Neuronal stem cell (in vitro differentiated cells): ENCODE data around the gene HSPA1B. TPM values are rescaled to one million over a fixed set of nuclear protein-coding genes. Genes with fewer than 3 reads are reported as not detected.
A peak's percentile ranks its signal among the peaks of the same experiment; 100 is the strongest.

Experiments used
- DNase-seq: peaks from one replicate; pipeline ENCODE4 v3.0.0-alpha.2; 2013; ENCODE audit warnings: low spot score
- H2AFZ ChIP-seq: one replicate; pipeline ENCODE4 v1.6.1; 2013; ENCODE audit warnings: mild to moderate bottlenecking, low read length, inconsistent platforms
- H2AK5ac ChIP-seq: 2 replicates; pipeline ENCODE4 v1.6.1; 2013; ENCODE audit warnings: low read depth, mild to moderate bottlenecking, inconsistent platforms, low read length, moderate library complexity, mixed read lengths
- H2BK120ac ChIP-seq: 2 replicates; pipeline ENCODE4 v1.6.1; 2013; ENCODE audit warnings: low read depth, mild to moderate bottlenecking, inconsistent platforms, low read length, moderate library complexity, mixed read lengths
- H2BK12ac ChIP-seq: one replicate; pipeline ENCODE4 v1.6.1; 2013; ENCODE audit warnings: low read length, inconsistent platforms
- H2BK15ac ChIP-seq: 2 replicates; pipeline ENCODE4 v1.6.1; 2013; ENCODE audit warnings: mild to moderate bottlenecking, low read length, inconsistent platforms, mixed read lengths
- H2BK5ac ChIP-seq: one replicate; pipeline ENCODE4 v1.6.1; 2013; ENCODE audit warnings: inconsistent platforms, mild to moderate bottlenecking, low read length, moderate library complexity
- H3K14ac ChIP-seq: one replicate; pipeline ENCODE4 v1.6.1; 2013; ENCODE audit warnings: low read length, inconsistent platforms
- H3K18ac ChIP-seq: 2 replicates; pipeline ENCODE4 v1.6.1; 2013; ENCODE audit warnings: low read length, inconsistent platforms
- H3K23ac ChIP-seq: 2 replicates; pipeline ENCODE4 v1.6.1; 2013; ENCODE audit warnings: low read depth, mild to moderate bottlenecking, mixed read lengths, low read length, inconsistent platforms; ENCODE audit not compliant: poor library complexity
- H3K27ac ChIP-seq: replicated peaks from 3 replicates; pipeline ENCODE4 v1.5.1; 2013; ENCODE audit warnings: low read length, inconsistent platforms
- H3K27me3 ChIP-seq, 3 experiments: 2 replicates each; pipeline ENCODE4 v1.6.1; 2013; ENCODE audit warnings: low read length in 3 of 3, mild to moderate bottlenecking in 2 of 3, inconsistent platforms in 1 of 3, low read depth in 1 of 3, mixed read lengths in 1 of 3, moderate library complexity in 1 of 3; ENCODE audit not compliant: control insufficient read depth in 3 of 3, insufficient read depth in 3 of 3
- H3K36me3 ChIP-seq, 2 donors: replicated peaks in 1 of 2; 2 replicates each; pipeline ENCODE4 v1.6.1; 2013; ENCODE audit warnings: low read length in 2 of 2; ENCODE audit not compliant: control insufficient read depth in 2 of 2, insufficient read depth in 2 of 2
- H3K4ac ChIP-seq: 2 replicates; pipeline ENCODE4 v1.6.1; 2013; ENCODE audit warnings: inconsistent platforms, mild to moderate bottlenecking, low read length, moderate library complexity
- H3K4me1 ChIP-seq, 2 donors: 1 replicate in 1 of 2; 2 replicates in 1 of 2; pipeline ENCODE4 v1.6.1; 2013; ENCODE audit warnings: low read length in 2 of 2, low read depth in 1 of 2; ENCODE audit not compliant: control insufficient read depth in 2 of 2, insufficient read depth in 1 of 2
- H3K4me2 ChIP-seq: one replicate; pipeline ENCODE4 v1.6.1; 2013; ENCODE audit warnings: mild to moderate bottlenecking, low read length, inconsistent platforms; ENCODE audit not compliant: insufficient read depth, poor library complexity, severe bottlenecking
- H3K4me3 ChIP-seq, 2 donors: 2 replicates each; pipeline ENCODE4 v1.5.1; 2013; ENCODE audit warnings: low read length in 2 of 2, mild to moderate bottlenecking in 2 of 2, inconsistent platforms in 1 of 2, moderate library complexity in 1 of 2
- H3K79me1 ChIP-seq: one replicate; pipeline ENCODE4 v1.6.1; 2013; ENCODE audit warnings: low read depth, mild to moderate bottlenecking, inconsistent platforms, low read length, moderate library complexity
- H3K9ac ChIP-seq: one replicate; pipeline ENCODE4 v1.6.1; 2013; ENCODE audit warnings: mild to moderate bottlenecking, low read depth, low read length, inconsistent platforms; ENCODE audit not compliant: poor library complexity
- H3K9me3 ChIP-seq, 2 donors: replicated peaks in 1 of 2; 2 replicates each; pipeline versions ENCODE3 to v1.6.1; 2013; ENCODE audit warnings: low read length in 2 of 2, mild to moderate bottlenecking in 2 of 2, inconsistent platforms in 1 of 2, low read depth in 1 of 2, mixed read lengths in 1 of 2, moderate library complexity in 1 of 2; ENCODE audit not compliant: control insufficient read depth in 2 of 2, insufficient read depth in 1 of 2
- H4K8ac ChIP-seq: one replicate; pipeline ENCODE4 v1.6.1; 2013; ENCODE audit warnings: low read depth, mild to moderate bottlenecking, inconsistent platforms, low read length, moderate library complexity
- H4K91ac ChIP-seq: one replicate; pipeline ENCODE4 v1.6.1; 2013; ENCODE audit warnings: low read length, low read depth, mild to moderate bottlenecking, inconsistent platforms; ENCODE audit not compliant: poor library complexity
- WGBS, 2 donors: extraction: QIAGEN DNeasy Blood & Tissue Kit; methylation state at CpG; one replicate each; pipeline ENCODE4 v1.1.7; 2013; ENCODE audit warnings: missing lambda C conversion rate in 2 of 2, mixed read lengths in 1 of 2; ENCODE audit not compliant: insufficient read length in 2 of 2, insufficient replicate concordance in 1 of 2; ENCODE audit errors: extremely low coverage in 2 of 2; 5-methylcytosine and 5-hydroxymethylcytosine counted together
- small RNA-seq: library from polyadenylated mRNA; stranded (forward); fragments of <200 nt; extraction: miRNeasy Mini kit (QIAGEN cat#:217004); gene quantifications from one replicate; pipeline ENCODE3, GENCODE V24; 2013; ENCODE audit not compliant: insufficient read depth

HSPA1B gene

DNA sequence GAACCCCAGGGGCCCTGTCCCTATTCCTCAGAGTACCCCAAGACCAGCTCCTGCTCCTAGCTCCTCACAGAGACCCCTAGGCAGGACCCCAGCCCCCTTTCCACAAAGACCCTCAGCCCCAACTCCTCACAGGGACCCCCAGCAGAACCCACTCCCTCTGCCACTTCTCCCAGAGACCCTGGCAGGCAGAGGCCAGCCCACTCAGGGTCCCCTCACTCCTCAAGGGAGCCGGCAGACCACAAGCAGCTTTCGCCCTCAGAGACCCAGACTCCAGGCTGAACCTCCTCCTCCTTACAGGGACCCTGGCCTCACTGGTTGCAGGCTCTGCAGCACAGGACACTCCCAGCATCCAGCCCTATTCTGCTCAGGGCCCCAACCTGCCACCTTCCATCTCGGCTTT, 50.7 kb downstream of the HSPA1B start:
- H2BK15ac ChIP-seq: no peak overlapping the region
- no peaks in the 10 kb centered on the region for H3K4me1 ChIP-seq
- H2AK5ac ChIP-seq: peak overlapping the region; percentile 10
- H2BK5ac ChIP-seq: no peak overlapping the region
- no peaks in the 10 kb centered on the region for H3K9me3 ChIP-seq
- H3K79me1 ChIP-seq: no peaks in the 10 kb centered on the region
- no peak overlapping the region for H3K18ac ChIP-seq
- no peak overlapping the region for H3K4me3 ChIP-seq
- no peaks in the 10 kb centered on the region for H3K27me3 ChIP-seq
- H3K4me2 ChIP-seq: no peak overlapping the region
- no peak overlapping the region for H4K91ac ChIP-seq
- no peak overlapping the region for H2AFZ ChIP-seq
- DNase-seq: no peak
- WGBS, 2 donors: no CpG with 5 or more reads among the region's 3 CpGs
- no peak overlapping the region for H3K14ac ChIP-seq
- no peak overlapping the region for H4K8ac ChIP-seq
- no peak overlapping the region for H3K4ac ChIP-seq
- H2BK120ac ChIP-seq: no peak overlapping the region
- no peak overlapping the region for H3K9ac ChIP-seq
- peaks cover 34 to 36% of the 10 kb centered on the region in 2 donors for H3K36me3 ChIP-seq
- no peak overlapping the region for H3K27ac ChIP-seq
- H3K23ac ChIP-seq: no peak overlapping the region
- no peak overlapping the region for H2BK12ac ChIP-seq

GRCh38 chr6:31878726-31879125, 51.2 kb downstream of the HSPA1B start, which contains the start of gene SLC44A4:
Gene SLC44A4, minus strand, starts transcription at chr6:31878997. Its CDS starts 17 bp downstream, at chr6:31878980.
- H3K23ac ChIP-seq: no peak within 1 kb of the TSS
- H3K4me1 ChIP-seq: no peaks in the 10 kb centered on the region
- no peak within 1 kb of the TSS for H3K14ac ChIP-seq
- H3K27ac ChIP-seq: no peak within 1 kb of the TSS
- no peak within 1 kb of the TSS for H4K8ac ChIP-seq
- peak within 1 kb of the TSS; percentile 74 for H3K18ac ChIP-seq
- no peak within 1 kb of the TSS for H3K4ac ChIP-seq
- no CpG with 5 or more reads among the region's 18 CpGs for WGBS, 2 donors
- H3K79me1 ChIP-seq: no peaks in the 10 kb centered on the region
- peak within 1 kb of the TSS; percentile 10 for H2AK5ac ChIP-seq
- no peak within 1 kb of the TSS for H2BK120ac ChIP-seq
- H3K9me3 ChIP-seq: no peaks in the 10 kb centered on the region
- no peak for DNase-seq
- no peak within 1 kb of the TSS for H2BK5ac ChIP-seq
- H2BK12ac ChIP-seq: no peak within 1 kb of the TSS
- no peak within 1 kb of the TSS for H3K4me2 ChIP-seq
- H4K91ac ChIP-seq: no peak within 1 kb of the TSS
- no peak within 1 kb of the TSS for H2AFZ ChIP-seq
- H3K27me3 ChIP-seq: no peaks in the 10 kb centered on the region
- H3K9ac ChIP-seq: no peak within 1 kb of the TSS
- peak within 1 kb of the TSS; percentile 11 for H2BK15ac ChIP-seq
- no peak within 1 kb of the TSS for H3K4me3 ChIP-seq
- H3K36me3 ChIP-seq: peaks cover 39 to 41% of the 10 kb centered on the region in 2 donors

DNA sequence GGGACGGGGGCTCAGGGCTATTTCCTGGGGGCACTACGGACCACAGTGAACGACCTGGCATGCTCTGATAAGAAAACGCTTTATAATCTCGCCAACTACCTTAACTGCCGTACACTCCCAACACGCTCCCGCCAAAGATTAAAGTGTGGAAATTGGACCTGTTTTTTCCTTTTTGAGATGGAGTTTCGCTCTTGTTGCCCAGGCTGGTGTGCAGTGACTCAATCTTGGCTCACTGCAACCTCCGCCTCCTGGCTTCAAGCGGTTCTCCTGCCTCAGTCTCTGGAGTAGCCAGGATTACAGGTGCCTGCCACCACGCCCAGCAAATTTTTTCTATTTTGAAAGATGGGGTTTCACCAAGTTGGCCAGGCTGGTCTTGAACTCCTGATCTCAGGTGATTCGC, 51.6 kb downstream of the HSPA1B start:
- H4K8ac ChIP-seq: no peak overlapping the region
- no peak overlapping the region for H2BK12ac ChIP-seq
- H2AFZ ChIP-seq: no peak overlapping the region
- H3K18ac ChIP-seq: no peak overlapping the region
- no peaks in the 10 kb centered on the region for H3K27me3 ChIP-seq
- H3K9ac ChIP-seq: no peak overlapping the region
- no peak overlapping the region for H3K4me3 ChIP-seq
- H3K23ac ChIP-seq: no peak overlapping the region
- no peak overlapping the region for H3K4ac ChIP-seq
- H3K4me2 ChIP-seq: no peak overlapping the region
- no peak overlapping the region for H3K27ac ChIP-seq
- WGBS, 2 donors: no CpG with 5 or more reads among the region's 13 CpGs
- DNase-seq: no peak
- H2BK5ac ChIP-seq: no peak overlapping the region
- H4K91ac ChIP-seq: no peak overlapping the region
- H3K4me1 ChIP-seq: no peaks in the 10 kb centered on the region
- no peak overlapping the region for H2BK120ac ChIP-seq
- H3K9me3 ChIP-seq: no peaks in the 10 kb centered on the region
- H2BK15ac ChIP-seq: no peak overlapping the region
- H3K14ac ChIP-seq: no peak overlapping the region
- H2AK5ac ChIP-seq: no peak overlapping the region
- peaks cover 40 to 46% of the 10 kb centered on the region in 2 donors for H3K36me3 ChIP-seq
- H3K79me1 ChIP-seq: no peaks in the 10 kb centered on the region

Small RNA genes lying within 50 kb of the gene (small RNA-seq; reads per million reads assigned to genes)
- gene RF00019 (not detected), gene SNORD48 (7,414 reads per million, percentile 100 among the genes with 10 or more reads in this experiment), gene SNORD52 (not detected)
